ENCODE data around the gene GNRHR. TPM values are rescaled to one million over a fixed set of nuclear protein-coding genes. Genes with fewer than 3 reads are reported as not detected.
"Not testable (repeated sequence)": the region's sequence is repeated elsewhere in the genome, so short reads cannot be mapped to it uniquely, and the experiment has no call there.

GNRHR gene
- total and polyA plus RNA-seq, 5 experiments from 2014 or later = not detected

- peaks cover 25 to 57% (median 43%) of the 10 kb centered on the region in 3 donors for H3K36me3 Mint-ChIP-seq
- H3K4me1 Mint-ChIP-seq = peaks cover 28 to 63% (median 59%) of the 10 kb centered on the region in 4 donors
- peak overlapping the region in 1 of 10 donors; percentile 26 for H3K4me3 Mint-ChIP-seq
- H3K27me3 Mint-ChIP-seq, H3K27ac Mint-ChIP-seq, POLR2A ChIA-PET, DNase-seq, ATAC-seq: not testable (repeated sequence)
- peaks cover 0 to 26% (median 11%) of the 10 kb centered on the region in 9 donors for H3K9me3 Mint-ChIP-seq
These were observed 47.5 kb downstream of the GNRHR start for GRCh38 chr4:67706682-67707081.

GRCh38 chr4:67704843-67705242 lies 49.3 kb downstream of the GNRHR start:
- DNase-seq (no peak), ATAC-seq (no peak)
- Mint-ChIP-seq H3K36me3 (peaks cover 25 to 48% (median 39%) of the 10 kb centered on the region in 3 donors), H3K4me3 (peak overlapping the region in 4 of 10 donors; percentile 2 to 37 (median 9)), H3K27me3 (no peaks in the 10 kb centered on the region), H3K4me1 (peaks cover 26 to 67% (median 63%) of the 10 kb centered on the region in 4 donors), H3K27ac (no peak overlapping the region), H3K9me3 (peaks cover 0 to 26% (median 11%) of the 10 kb centered on the region in 9 donors)
- POLR2A ChIA-PET = no interaction called here

GRCh38 chr4:67702166-67702565 lies 52.0 kb downstream of the GNRHR start:
- POLR2A ChIA-PET = no interaction called here
- no peak for ATAC-seq

GRCh38 chr4:67701517-67701850 lies 52.7 kb downstream of the GNRHR start:
- POLR2A ChIA-PET = interaction anchor here (0.6 to 2.1 kb wide), 4 partner anchors 19 to 156 kb away, joined by 3 to 13 read pairs (median 3); partner anchors contain the start of gene CENPC
- H3K36me3 Mint-ChIP-seq = peaks cover 16 to 28% (median 24%) of the 10 kb centered on the region in 3 donors

More at GRCh38 chr4:67702166-67702565, 52.0 kb downstream of the GNRHR start:
- Mint-ChIP-seq H3K4me1 (peaks cover 29 to 77% (median 74%) of the 10 kb centered on the region in 4 donors), H3K9me3 (peaks cover 0 to 18% (median 11%) of the 10 kb centered on the region in 9 donors), H3K36me3 (peaks cover 20 to 34% (median 31%) of the 10 kb centered on the region in 3 donors), H3K27me3 (no peaks in the 10 kb centered on the region), H3K27ac (peak overlapping the region in 9 of 10 donors; percentile 96 to 99 (median 97)), H3K4me3 (peak overlapping the region; percentile 31 to 99 (median 98))
- no peak for DNase-seq

GRCh38 chr4:67700738-67701516 lies 53.3 kb downstream of the GNRHR start, which contains the start of gene UBA6:
Gene UBA6, minus strand, starts transcription at chr4:67701155. Its CDS starts 36 bp downstream, at chr4:67701119.
- H3K9me3 Mint-ChIP-seq = peaks cover 0 to 8% (median 4%) of the 10 kb centered on the region in 9 donors
- peak within 1 kb of the TSS; percentile 96 to 99 (median 97) for H3K27ac Mint-ChIP-seq
- H3K27me3 Mint-ChIP-seq = no peaks in the 10 kb centered on the region
- DNase-seq = peak; percentile 88 to 96 (median 90)
- POLR2A ChIA-PET = interaction anchor here (0.6 to 2.1 kb wide), 4 partner anchors 20 to 156 kb away, joined by 3 to 13 read pairs (median 3); partner anchors contain the start of gene CENPC
- H3K4me3 Mint-ChIP-seq = peak within 1 kb of the TSS; percentile 94 to 99 (median 98)
- peaks cover 11 to 24% (median 24%) of the 10 kb centered on the region in 3 donors for H3K36me3 Mint-ChIP-seq
- peak; percentile 95 to 96 for ATAC-seq
- H3K4me1 Mint-ChIP-seq = peaks cover 26 to 73% (median 70%) of the 10 kb centered on the region in 4 donors

More at GRCh38 chr4:67701517-67701850, 52.7 kb downstream of the GNRHR start:
- DNase-seq (no peak), ATAC-seq (no peak)
- Mint-ChIP-seq H3K27me3 (no peaks in the 10 kb centered on the region), H3K27ac (peak overlapping the region; percentile 96 to 99 (median 97)), H3K4me3 (peak overlapping the region; percentile 94 to 99 (median 98)), H3K9me3 (peaks cover 0 to 13% (median 7%) of the 10 kb centered on the region in 9 donors), H3K4me1 (peaks cover 26 to 74% (median 72%) of the 10 kb centered on the region in 4 donors)

- ATAC-seq (peak in 1 of 2 donors; percentile 10), DNase-seq (peak in 3 of 10 donors; percentile 11 to 16 (median 16))
- Mint-ChIP-seq H3K27ac (peak overlapping the region; percentile 80 to 99 (median 97)), H3K27me3 (no peaks in the 10 kb centered on the region), H3K9me3 (peaks cover 0 to 4% (median 1%) of the 10 kb centered on the region in 9 donors), H3K4me1 (peaks cover 23 to 68% (median 64%) of the 10 kb centered on the region in 4 donors), H3K4me3 (peak overlapping the region; percentile 94 to 99 (median 98)), H3K36me3 (peaks cover 6 to 27% (median 18%) of the 10 kb centered on the region in 3 donors)
- POLR2A ChIA-PET = interaction anchor here (0.8 to 2.1 kb wide), 2 partner anchors 20 to 155 kb away, joined by 3 to 13 read pairs; partner anchors contain the start of gene CENPC
These were observed 54.0 kb downstream of the GNRHR start for GRCh38 chr4:67700116-67700737.

GRCh38 chr4:67699603-67700002 lies 54.6 kb downstream of the GNRHR start:
- peak overlapping the region; percentile 94 to 99 (median 98) for H3K4me3 Mint-ChIP-seq
- POLR2A ChIA-PET = interaction anchor here (2.1 kb wide), 1 partner anchor 154 kb away, joined by 13 read pairs; the partner anchor contains the start of gene CENPC
- H3K4me1 Mint-ChIP-seq = peaks cover 21 to 64% (median 59%) of the 10 kb centered on the region in 4 donors

GRCh38 chr4:67697860-67698687 lies 56.1 kb downstream of the GNRHR start:
- Mint-ChIP-seq H3K36me3 (peaks cover 4 to 28% (median 13%) of the 10 kb centered on the region in 3 donors), H3K9me3 (peaks cover 0 to under 1% (median 0%) of the 10 kb centered on the region in 9 donors), H3K4me3 (peak overlapping the region in 2 of 10 donors; percentile 34 to 38), H3K27ac (peak overlapping the region in 7 of 10 donors; percentile 0 to 60 (median 27)), H3K4me1 (peaks cover 14 to 59% (median 52%) of the 10 kb centered on the region in 4 donors), H3K27me3 (no peaks in the 10 kb centered on the region)
- ATAC-seq (no peak), DNase-seq (no peak)
- POLR2A ChIA-PET = no interaction called here

More at GRCh38 chr4:67699603-67700002, 54.6 kb downstream of the GNRHR start:
- no peak for DNase-seq
- Mint-ChIP-seq H3K36me3 (peaks cover 9 to 27% (median 17%) of the 10 kb centered on the region in 3 donors), H3K27me3 (no peaks in the 10 kb centered on the region), H3K9me3 (peaks cover 0 to 2% (median 0%) of the 10 kb centered on the region in 9 donors), H3K27ac (peak overlapping the region in 8 of 10 donors; percentile 80 to 99 (median 98))
- ATAC-seq = no peak

- Mint-ChIP-seq H3K36me3 (peaks cover 22 to 46% (median 31%) of the 10 kb centered on the region in 3 donors), H3K27me3 (no peaks in the 10 kb centered on the region), H3K9me3 (peaks cover 0 to 14% (median 2%) of the 10 kb centered on the region in 9 donors), H3K4me1 (peaks cover 16 to 52% (median 46%) of the 10 kb centered on the region in 4 donors), H3K4me3 (no peak overlapping the region), H3K27ac (no peak overlapping the region)
- ATAC-seq = no peak
- POLR2A ChIA-PET = no interaction called here
- no peak for DNase-seq
These were observed 58.1 kb downstream of the GNRHR start for GRCh38 chr4:67696061-67696460.

GRCh38 chr4:67694662-67695061 lies 59.5 kb downstream of the GNRHR start:
- ATAC-seq = no peak
- peaks cover 21 to 54% (median 49%) of the 10 kb centered on the region in 4 donors for H3K4me1 Mint-ChIP-seq
- peaks cover 24 to 57% (median 34%) of the 10 kb centered on the region in 3 donors for H3K36me3 Mint-ChIP-seq
- peaks cover 0 to 14% (median 2%) of the 10 kb centered on the region in 9 donors for H3K9me3 Mint-ChIP-seq
- peak overlapping the region in 1 of 10 donors; percentile 17 for H3K27ac Mint-ChIP-seq
- H3K4me3 Mint-ChIP-seq = no peak overlapping the region
- POLR2A ChIA-PET = no interaction called here
- no peaks in the 10 kb centered on the region for H3K27me3 Mint-ChIP-seq
- DNase-seq = no peak

- peaks cover 17 to 44% (median 34%) of the 10 kb centered on the region in 4 donors for H3K4me1 Mint-ChIP-seq
- no peaks in the 10 kb centered on the region for H3K27me3 Mint-ChIP-seq
- ATAC-seq = no peak
- peaks cover 29 to 68% (median 36%) of the 10 kb centered on the region in 3 donors for H3K36me3 Mint-ChIP-seq
- no peak overlapping the region for H3K4me3 Mint-ChIP-seq
- H3K27ac Mint-ChIP-seq = no peak overlapping the region
- peaks cover 0 to 14% (median 2%) of the 10 kb centered on the region in 9 donors for H3K9me3 Mint-ChIP-seq
- POLR2A ChIA-PET = interaction anchor here (0.7 kb wide), 1 partner anchor 155 kb away, joined by 3 read pairs; no protein-coding TSS in a partner anchor
- DNase-seq = no peak
These were observed 62.9 kb downstream of the GNRHR start for GRCh38 chr4:67691328-67691727.
